ENCODE measurements around the gene ZACN.

Gene ZACN

DNA sequence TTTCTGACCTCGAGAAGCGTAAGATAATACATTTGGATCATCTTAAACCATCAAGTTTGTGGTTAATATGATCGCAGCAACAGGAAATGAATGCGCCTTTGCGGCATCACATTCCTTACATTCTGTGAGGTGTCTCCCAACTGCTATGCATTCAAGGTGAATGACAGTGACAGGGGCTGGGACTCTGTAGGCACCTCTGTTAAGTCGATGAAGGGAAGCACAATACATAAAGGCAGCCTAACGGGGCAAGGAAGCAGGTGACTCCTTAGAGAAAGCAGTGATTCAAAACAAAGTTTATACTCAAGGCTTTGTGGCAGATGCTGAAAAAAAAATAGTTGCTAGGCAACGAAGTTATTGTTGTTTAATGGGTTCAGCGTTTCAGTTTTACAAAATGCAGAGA lies 30.3 kb upstream of the ZACN start:
- Histone ChIP-seq H3K4me1 (ENCODE audit: low read depth, poor library complexity, severe bottlenecking) (no peaks in the 10 kb centered on the region), H3K27ac (no peak overlapping the region), H3K4me3 (IDR thresholded peaks at IDR 0.05; ENCODE audit: insufficient read depth, low read depth, low read length) (no peak overlapping the region), H3K4me2 (no peak overlapping the region), H2AFZ (ENCODE audit: low read depth) (no peak overlapping the region), H3K9ac (no peak overlapping the region), H3K27me3 (ENCODE audit: insufficient read depth, low read depth) (no peaks in the 10 kb centered on the region), H3K79me2 (ENCODE audit: insufficient read depth, low read depth) (no peaks in the 10 kb centered on the region), H3K36me3 (ENCODE audit: insufficient read depth) (peaks cover 25% of the 10 kb centered on the region; the same call in 1 of the 2 replicates), H4K20me1 (ENCODE audit: insufficient read depth) (no peaks in the 10 kb centered on the region)
- TF ChIP-seq, protein P1, sequence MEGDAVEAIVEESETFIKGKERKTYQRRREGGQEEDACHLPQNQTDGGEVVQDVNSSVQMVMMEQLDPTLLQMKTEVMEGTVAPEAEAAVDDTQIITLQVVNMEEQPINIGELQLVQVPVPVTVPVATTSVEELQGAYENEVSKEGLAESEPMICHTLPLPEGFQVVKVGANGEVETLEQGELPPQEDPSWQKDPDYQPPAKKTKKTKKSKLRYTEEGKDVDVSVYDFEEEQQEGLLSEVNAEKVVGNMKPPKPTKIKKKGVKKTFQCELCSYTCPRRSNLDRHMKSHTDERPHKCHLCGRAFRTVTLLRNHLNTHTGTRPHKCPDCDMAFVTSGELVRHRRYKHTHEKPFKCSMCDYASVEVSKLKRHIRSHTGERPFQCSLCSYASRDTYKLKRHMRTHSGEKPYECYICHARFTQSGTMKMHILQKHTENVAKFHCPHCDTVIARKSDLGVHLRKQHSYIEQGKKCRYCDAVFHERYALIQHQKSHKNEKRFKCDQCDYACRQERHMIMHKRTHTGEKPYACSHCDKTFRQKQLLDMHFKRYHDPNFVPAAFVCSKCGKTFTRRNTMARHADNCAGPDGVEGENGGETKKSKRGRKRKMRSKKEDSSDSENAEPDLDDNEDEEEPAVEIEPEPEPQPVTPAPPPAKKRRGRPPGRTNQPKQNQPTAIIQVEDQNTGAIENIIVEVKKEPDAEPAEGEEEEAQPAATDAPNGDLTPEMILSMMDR (conservative IDR thresholded peaks at IDR 0.05; ENCODE audit: low read depth, low read length): no peak

DNA sequence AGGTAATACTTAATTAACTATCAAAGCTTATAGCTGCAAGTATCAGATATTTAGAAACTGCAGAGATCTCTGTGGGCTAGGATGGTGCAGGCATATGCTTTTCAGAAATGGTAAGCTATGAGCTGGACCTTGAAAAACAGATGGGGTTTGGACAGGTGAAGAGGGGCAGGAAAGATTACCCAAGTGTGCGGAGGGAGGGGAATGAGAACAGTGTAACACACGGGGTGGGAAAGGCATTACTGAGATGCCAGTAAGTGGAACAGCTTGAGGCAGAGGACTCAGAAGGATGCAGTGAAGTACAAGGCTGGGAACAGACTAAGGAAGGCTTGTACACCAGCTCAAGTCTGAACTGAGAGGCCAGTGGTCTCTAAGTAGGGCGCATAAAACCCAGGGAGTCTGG lies 29.7 kb upstream of the ZACN start:
- H3K4me3 ChIP-seq (IDR thresholded peaks at IDR 0.05; ENCODE audit: insufficient read depth, low read depth, low read length): no peak overlapping the region
- H3K4me1 ChIP-seq (ENCODE audit: low read depth, poor library complexity, severe bottlenecking): no peaks in the 10 kb centered on the region
- no peak overlapping the region for H3K4me2 ChIP-seq
- H3K27ac ChIP-seq: no peak overlapping the region
- peaks cover 25% of the 10 kb centered on the region; the same call in 1 of the 2 replicates for H3K36me3 ChIP-seq (ENCODE audit: insufficient read depth)
- no peaks in the 10 kb centered on the region for H4K20me1 ChIP-seq (ENCODE audit: insufficient read depth)
- no peaks in the 10 kb centered on the region for H3K27me3 ChIP-seq (ENCODE audit: insufficient read depth, low read depth)
- no peak overlapping the region for H3K9ac ChIP-seq
- TF ChIP-seq, protein P1 (conservative IDR thresholded peaks at IDR 0.05; ENCODE audit: low read depth, low read length): no peak
- H3K79me2 ChIP-seq (ENCODE audit: insufficient read depth, low read depth): no peaks in the 10 kb centered on the region
- no peak overlapping the region for H2AFZ ChIP-seq (ENCODE audit: low read depth)

DNA sequence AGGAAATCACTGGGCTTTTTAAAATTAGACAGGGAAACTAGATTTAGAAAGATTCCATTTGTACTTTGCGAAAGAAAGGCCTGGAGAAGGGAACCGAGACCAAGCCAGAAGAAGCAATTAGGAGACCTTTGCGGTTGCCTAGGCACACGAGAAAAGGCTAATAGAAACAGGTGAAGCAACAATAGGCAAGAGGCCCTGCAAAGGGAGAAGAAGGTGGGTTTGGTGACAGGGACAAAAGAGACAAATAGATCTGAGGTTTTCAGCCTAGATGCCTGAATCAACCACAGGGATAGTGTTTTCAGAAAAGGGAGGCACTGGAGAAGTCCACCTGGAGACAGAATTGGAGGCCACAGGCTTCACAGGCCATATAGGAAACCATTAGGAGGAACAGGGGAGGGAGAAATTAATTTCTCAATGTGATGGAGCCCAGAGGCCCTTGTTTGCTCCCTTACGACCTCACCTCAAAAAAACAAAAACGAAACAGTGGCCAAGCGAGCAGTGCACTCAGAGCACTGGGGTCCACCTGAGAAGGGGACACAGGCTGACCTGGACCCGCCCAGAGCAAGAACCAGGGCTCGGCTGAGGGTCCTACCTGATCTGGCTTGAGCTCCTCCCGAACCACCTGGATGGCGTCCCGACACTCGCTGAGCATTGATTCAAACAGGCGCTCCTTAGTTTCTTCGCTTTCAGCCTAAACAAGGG lies 29.0 kb upstream of the ZACN start:
- no peaks in the 10 kb centered on the region for H3K79me2 ChIP-seq (ENCODE audit: insufficient read depth, low read depth)
- H2AFZ ChIP-seq (ENCODE audit: low read depth): no peak overlapping the region
- peaks cover 20% of the 10 kb centered on the region; the same call in 1 of the 2 replicates for H3K36me3 ChIP-seq (ENCODE audit: insufficient read depth)
- H3K27me3 ChIP-seq (ENCODE audit: insufficient read depth, low read depth): no peaks in the 10 kb centered on the region
- no peak overlapping the region for H3K4me2 ChIP-seq
- H3K27ac ChIP-seq: no peak overlapping the region
- no peak overlapping the region for H3K9ac ChIP-seq
- TF ChIP-seq, protein P1 (conservative IDR thresholded peaks at IDR 0.05; ENCODE audit: low read depth, low read length): no peak
- H3K4me1 ChIP-seq (ENCODE audit: low read depth, poor library complexity, severe bottlenecking): no peaks in the 10 kb centered on the region
- H3K4me3 ChIP-seq (IDR thresholded peaks at IDR 0.05; ENCODE audit: insufficient read depth, low read depth, low read length): no peak overlapping the region
- H4K20me1 ChIP-seq (ENCODE audit: insufficient read depth): no peaks in the 10 kb centered on the region

DNA sequence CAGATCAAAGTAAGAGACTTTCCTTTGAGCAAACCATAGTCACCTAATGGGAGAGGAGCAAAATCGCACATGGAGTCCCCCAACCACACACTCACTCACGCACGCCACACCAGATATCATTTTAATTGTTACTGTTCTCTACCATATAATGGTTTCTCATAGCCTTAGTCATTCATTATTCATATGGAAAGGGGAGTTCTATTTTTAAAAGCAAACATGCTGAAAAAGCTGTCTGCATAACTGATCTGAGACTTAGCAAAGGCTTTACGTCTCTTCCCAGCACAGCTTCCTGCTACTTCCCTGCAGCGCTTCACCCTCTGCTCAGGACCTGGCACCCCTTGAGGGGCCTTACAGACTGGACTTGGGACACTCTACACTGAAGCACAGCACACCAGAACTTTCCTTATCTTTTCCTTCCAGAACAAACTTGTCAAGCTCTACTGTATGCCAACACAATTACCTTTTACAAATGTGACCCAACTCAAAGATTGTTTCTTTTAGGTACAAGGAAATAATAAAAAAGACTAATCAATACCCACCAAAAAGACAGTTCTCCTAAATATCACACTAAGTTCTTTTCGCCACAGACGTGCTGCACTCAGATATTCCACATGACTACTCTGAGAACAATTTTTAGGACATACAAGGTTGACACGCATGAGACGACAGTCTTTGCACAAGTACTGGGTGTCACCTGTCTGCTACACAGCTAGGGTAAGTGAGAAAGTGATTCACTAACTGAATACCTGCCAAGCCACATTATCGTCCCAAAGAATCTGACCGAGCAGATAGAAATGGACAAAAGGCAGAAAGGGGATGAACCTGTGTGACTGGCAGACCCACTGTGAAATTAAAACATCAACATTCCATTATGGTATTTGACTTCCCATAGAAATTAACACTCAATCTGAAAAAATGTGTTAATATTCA lies 28.2 kb upstream of the ZACN start:
- no peaks in the 10 kb centered on the region for H4K20me1 ChIP-seq (ENCODE audit: insufficient read depth)
- no peaks in the 10 kb centered on the region for H3K4me1 ChIP-seq (ENCODE audit: low read depth, poor library complexity, severe bottlenecking)
- H3K27ac ChIP-seq: no peak overlapping the region
- no peak overlapping the region for H3K4me3 ChIP-seq (IDR thresholded peaks at IDR 0.05; ENCODE audit: insufficient read depth, low read depth, low read length)
- no peaks in the 10 kb centered on the region for H3K27me3 ChIP-seq (ENCODE audit: insufficient read depth, low read depth)
- TF ChIP-seq, protein P1 (conservative IDR thresholded peaks at IDR 0.05; ENCODE audit: low read depth, low read length): no peak
- no peak overlapping the region for H2AFZ ChIP-seq (ENCODE audit: low read depth)
- peaks cover 17% of the 10 kb centered on the region; the same call in 1 of the 2 replicates for H3K36me3 ChIP-seq (ENCODE audit: insufficient read depth)
- H3K79me2 ChIP-seq (ENCODE audit: insufficient read depth, low read depth): no peaks in the 10 kb centered on the region
- H3K4me2 ChIP-seq: no peak overlapping the region
- no peak overlapping the region for H3K9ac ChIP-seq

Measured in KMS-11 (cell line).